Neural cell (in vitro differentiated cells): ENCODE results near the gene TRAK1. TPM values are rescaled to one million over a fixed set of nuclear protein-coding genes. Genes with fewer than 3 reads are reported as not detected.
A peak's percentile ranks its signal among the peaks of the same experiment; 100 is the strongest.

Experiments used
- H2AFZ ChIP-seq: fragments of 200-600, 300-800 bp; sonication (generic), shearing (Covaris generic); 2 replicates; pipeline ENCODE4 v1.6.0; 2014; ENCODE audit warnings: low read depth, mild to moderate bottlenecking, antibody characterized with exemption, low read length, moderate library complexity
- H3F3A ChIP-seq: fragments of 200-600 bp; shearing (Covaris generic); 2 replicates; pipeline ENCODE4 v1.6.1; 2016; ENCODE audit warnings: mild to moderate bottlenecking, moderate library complexity, mixed read lengths, antibody characterized with exemption, low read length; ENCODE audit not compliant: insufficient read depth, poor library complexity, severe bottlenecking
- H3K27ac ChIP-seq: fragments of 200-600, 300-800 bp; sonication (generic), shearing (Covaris generic); 2 replicates; pipeline ENCODE4 v1.5.1; 2014; ENCODE audit warnings: mild to moderate bottlenecking, low read length, moderate library complexity
- H3K27me3 ChIP-seq: fragments of 300-800, 200-600 bp; sonication (generic), shearing (Covaris generic); 2 replicates; pipeline ENCODE4 v1.6.0; 2014; ENCODE audit warnings: mild to moderate bottlenecking, low read depth, low read length, moderate library complexity; ENCODE audit not compliant: insufficient read depth
- H3K36me3 ChIP-seq: fragments of 300-800, 200-600 bp; sonication (generic), shearing (Covaris generic); 2 replicates; pipeline ENCODE4 v1.5.1; 2014; ENCODE audit warnings: mild to moderate bottlenecking, antibody characterized with exemption, low read length, moderate library complexity; ENCODE audit not compliant: insufficient read depth
- H3K4me2 ChIP-seq: fragments of 300-800, 200-600 bp; sonication (generic), shearing (Covaris generic); 2 replicates; pipeline ENCODE4 v1.6.0; 2014; ENCODE audit warnings: mild to moderate bottlenecking, low read length
- H3K4me3 ChIP-seq: fragments of 300-800, 200-600 bp; sonication (generic), shearing (Covaris generic); 2 replicates; pipeline ENCODE4 v1.5.1; 2014; ENCODE audit warnings: mild to moderate bottlenecking, low read length, moderate library complexity
- H3K79me2 ChIP-seq: fragments of 200-600 bp; shearing (Covaris generic); replicated peaks from 2 replicates; pipeline ENCODE4 v1.6.0; 2014; ENCODE audit warnings: mild to moderate bottlenecking, low read length, moderate library complexity; ENCODE audit not compliant: insufficient read depth
- H3K9ac ChIP-seq: fragments of 300-800, 200-600 bp; sonication (generic), shearing (Covaris generic); 2 replicates; pipeline ENCODE4 v1.6.1; 2016; ENCODE audit warnings: mild to moderate bottlenecking, low read length, mixed read lengths
- H3K9me2 ChIP-seq: fragments of 200-600 bp; shearing (Covaris generic); 2 replicates; pipeline ENCODE4 v1.6.1; 2016; ENCODE audit warnings: mild to moderate bottlenecking, low read length, mixed read lengths; ENCODE audit not compliant: insufficient read depth
- H3K9me3 ChIP-seq: fragments of 200-600, 300-800 bp; sonication (generic), shearing (Covaris generic); 2 replicates; pipeline ENCODE4 v1.6.1; 2016; ENCODE audit warnings: mild to moderate bottlenecking, mixed run types, low read length, moderate library complexity, mixed read lengths
- H4K20me1 ChIP-seq: fragments of 200-600 bp; shearing (Covaris generic); 2 replicates; pipeline ENCODE4 v1.6.1; 2016; ENCODE audit warnings: mild to moderate bottlenecking, mixed run types; ENCODE audit not compliant: insufficient read depth
- CTCF ChIP-seq: fragments of 450-650 bp; IDR thresholded peaks from 2 replicates; pipeline ENCODE4 v1.5.1; 2014; ENCODE audit warnings: antibody characterized with exemption, mild to moderate bottlenecking, moderate library complexity; ENCODE audit not compliant: poor library complexity, severe bottlenecking
- EP300 ChIP-seq: fragments of 450-650 bp; conservative IDR thresholded peaks from 2 replicates; pipeline ENCODE4 v1.6.1; 2014; ENCODE audit warnings: antibody characterized with exemption, mild to moderate bottlenecking, moderate library complexity; ENCODE audit not compliant: poor library complexity, severe bottlenecking
- EZH2 ChIP-seq: fragments of 200-600, 300-800 bp; shearing (Covaris generic), sonication (generic); IDR thresholded peaks from 2 replicates; pipeline ENCODE4 v1.6.1; 2014; ENCODE audit warnings: antibody characterized with exemption, low read length, borderline replicate concordance, mild to moderate bottlenecking; ENCODE audit not compliant: insufficient read depth, poor library complexity, severe bottlenecking
- MXI1 ChIP-seq: fragments of 450-650 bp; conservative IDR thresholded peaks from 2 replicates; pipeline ENCODE4 v1.6.1; 2014; ENCODE audit warnings: antibody characterized with exemption, mild to moderate bottlenecking; ENCODE audit not compliant: poor library complexity, severe bottlenecking
- POLR2AphosphoS5 ChIP-seq: IDR thresholded peaks from 2 replicates; pipeline ENCODE4 v1.6.1; 2012
- RAD21 ChIP-seq: fragments of 450-650 bp; conservative IDR thresholded peaks from 2 replicates; pipeline ENCODE4 v1.6.1; 2014; ENCODE audit warnings: antibody characterized with exemption, mild to moderate bottlenecking, moderate library complexity
- SMC3 ChIP-seq: fragments of 450-650 bp; conservative IDR thresholded peaks from 2 replicates; pipeline ENCODE4 v1.6.1; 2014; ENCODE audit warnings: antibody characterized with exemption, mild to moderate bottlenecking, moderate library complexity; ENCODE audit not compliant: poor library complexity
- TAF1 ChIP-seq: IDR thresholded peaks from 2 replicates; pipeline ENCODE4 v1.6.1; 2012; ENCODE audit warnings: low read depth
- polyA plus RNA-seq: library from polyadenylated mRNA; depleted of rRNA; stranded (reverse); fragments of >200 nt; gene quantifications from 2 replicates; pipeline ENCODE4 v1.2.3, GENCODE V29; 2014
- TF ChIP-seq, protein P1 (sequence below): IDR thresholded peaks from 2 replicates; pipeline ENCODE4 v1.6.1; 2012; ENCODE audit warnings: borderline replicate concordance

TRAK1 gene
- polyA plus RNA-seq, 1 donor from 2014 or later = 34.7 TPM

DNA sequence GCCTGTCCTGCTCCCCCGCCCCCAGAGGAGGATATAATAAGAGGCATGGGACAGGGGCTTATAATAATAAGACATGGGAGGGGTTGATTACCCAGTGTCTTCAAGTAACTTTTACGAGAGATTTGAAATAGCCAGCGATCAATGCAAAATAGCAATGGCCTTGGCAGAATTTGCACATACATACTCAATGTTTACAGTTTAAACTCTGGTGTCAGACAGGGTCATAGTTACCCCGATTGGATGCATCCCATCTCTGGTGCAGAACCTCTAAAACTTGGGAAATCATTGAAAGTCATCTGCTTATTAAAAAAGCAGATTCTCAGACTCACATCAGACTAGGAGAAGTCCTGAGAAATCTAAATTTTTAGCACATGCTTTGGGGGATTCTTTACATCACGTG is 61.0 kb downstream of the TRAK1 start:
- H3K4me3 ChIP-seq = peak overlapping the region; percentile 70
- no peaks in the 10 kb centered on the region for H3F3A ChIP-seq
- H3K27ac ChIP-seq = no peak overlapping the region
- H3K79me2 ChIP-seq = peaks cover 66% of the 10 kb centered on the region
- H2AFZ ChIP-seq = no peak overlapping the region
- no peaks in the 10 kb centered on the region for H4K20me1 ChIP-seq
- H3K9ac ChIP-seq = no peak overlapping the region
- H3K4me2 ChIP-seq = peak overlapping the region; percentile 95
- H3K27me3 ChIP-seq = no peaks in the 10 kb centered on the region
- H3K36me3 ChIP-seq = no peaks in the 10 kb centered on the region
- H3K9me3 ChIP-seq = no peaks in the 10 kb centered on the region
- no peak for TF ChIP-seq MXI1
- TF ChIP-seq POLR2AphosphoS5 = no peak
- no peak for TF ChIP-seq EP300
- no peak for TF ChIP-seq RAD21
- TF ChIP-seq CTCF = no peak
- TF ChIP-seq, protein P1, sequence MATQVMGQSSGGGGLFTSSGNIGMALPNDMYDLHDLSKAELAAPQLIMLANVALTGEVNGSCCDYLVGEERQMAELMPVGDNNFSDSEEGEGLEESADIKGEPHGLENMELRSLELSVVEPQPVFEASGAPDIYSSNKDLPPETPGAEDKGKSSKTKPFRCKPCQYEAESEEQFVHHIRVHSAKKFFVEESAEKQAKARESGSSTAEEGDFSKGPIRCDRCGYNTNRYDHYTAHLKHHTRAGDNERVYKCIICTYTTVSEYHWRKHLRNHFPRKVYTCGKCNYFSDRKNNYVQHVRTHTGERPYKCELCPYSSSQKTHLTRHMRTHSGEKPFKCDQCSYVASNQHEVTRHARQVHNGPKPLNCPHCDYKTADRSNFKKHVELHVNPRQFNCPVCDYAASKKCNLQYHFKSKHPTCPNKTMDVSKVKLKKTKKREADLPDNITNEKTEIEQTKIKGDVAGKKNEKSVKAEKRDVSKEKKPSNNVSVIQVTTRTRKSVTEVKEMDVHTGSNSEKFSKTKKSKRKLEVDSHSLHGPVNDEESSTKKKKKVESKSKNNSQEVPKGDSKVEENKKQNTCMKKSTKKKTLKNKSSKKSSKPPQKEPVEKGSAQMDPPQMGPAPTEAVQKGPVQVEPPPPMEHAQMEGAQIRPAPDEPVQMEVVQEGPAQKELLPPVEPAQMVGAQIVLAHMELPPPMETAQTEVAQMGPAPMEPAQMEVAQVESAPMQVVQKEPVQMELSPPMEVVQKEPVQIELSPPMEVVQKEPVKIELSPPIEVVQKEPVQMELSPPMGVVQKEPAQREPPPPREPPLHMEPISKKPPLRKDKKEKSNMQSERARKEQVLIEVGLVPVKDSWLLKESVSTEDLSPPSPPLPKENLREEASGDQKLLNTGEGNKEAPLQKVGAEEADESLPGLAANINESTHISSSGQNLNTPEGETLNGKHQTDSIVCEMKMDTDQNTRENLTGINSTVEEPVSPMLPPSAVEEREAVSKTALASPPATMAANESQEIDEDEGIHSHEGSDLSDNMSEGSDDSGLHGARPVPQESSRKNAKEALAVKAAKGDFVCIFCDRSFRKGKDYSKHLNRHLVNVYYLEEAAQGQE = no peak
- TF ChIP-seq SMC3 = no peak
- no peak for TF ChIP-seq TAF1
- TF ChIP-seq EZH2 = no peak
- H3K9me2 ChIP-seq = no peaks in the 10 kb centered on the region

GRCh38 chr3:42153039-42153438 is 61.9 kb downstream of the TRAK1 start:
- peaks cover 70% of the 10 kb centered on the region for H3K79me2 ChIP-seq
- no peaks in the 10 kb centered on the region for H3K27me3 ChIP-seq
- no peak overlapping the region for H2AFZ ChIP-seq
- H3K4me2 ChIP-seq = peak overlapping the region; percentile 95
- no peaks in the 10 kb centered on the region for H4K20me1 ChIP-seq
- H3K4me3 ChIP-seq = peak overlapping the region; percentile 70
- H3K9me3 ChIP-seq = no peaks in the 10 kb centered on the region
- no peaks in the 10 kb centered on the region for H3K36me3 ChIP-seq
- H3K9ac ChIP-seq = no peak overlapping the region
- H3K9me2 ChIP-seq = no peaks in the 10 kb centered on the region
- H3F3A ChIP-seq = no peaks in the 10 kb centered on the region
- H3K27ac ChIP-seq = no peak overlapping the region
- no peak for TF ChIP-seq TAF1
- TF ChIP-seq POLR2AphosphoS5 = no peak
- TF ChIP-seq EZH2 = no peak
- no peak for TF ChIP-seq RAD21
- TF ChIP-seq, protein P1 = no peak
- no peak for TF ChIP-seq MXI1
- TF ChIP-seq EP300 = no peak
- TF ChIP-seq SMC3 = no peak
- TF ChIP-seq CTCF = no peak
